Thoracic aorta (tissue), 2 donors: Measurements from ENCODE around the gene DES. TPM values are rescaled to one million over a fixed set of nuclear protein-coding genes. Genes with fewer than 3 reads are reported as not detected.

Source experiments
- ATAC-seq: fragments of 150-250 bp; one replicate; pipeline ENCODE4 v1.8.0; 2017; ENCODE audit warnings: low read depth; ENCODE audit not compliant: insufficient number of reproducible peaks, low FRiP score
- DNase-seq: peaks from one replicate; pipeline ENCODE4 v3.0.0-alpha.2; 2020; ENCODE audit warnings: low spot score
- H3K27ac ChIP-seq, 2 donors: fragments of 200-600 bp; sonication (generic); 1 replicate in 1 of 2; 2 replicates in 1 of 2; pipeline ENCODE4 v1.5.1; 2016; ENCODE audit warnings: mild to moderate bottlenecking in 2 of 2, moderate library complexity in 2 of 2
- H3K27me3 ChIP-seq: fragments of 200-600 bp; sonication (generic); replicated peaks from 2 replicates; pipeline ENCODE4 v1.6.0; 2016; ENCODE audit warnings: mild to moderate bottlenecking; ENCODE audit not compliant: insufficient read depth
- H3K36me3 ChIP-seq: fragments of 200-600 bp; sonication (generic); one replicate; pipeline ENCODE4 v1.5.1; 2016
- H3K4me1 ChIP-seq, 2 donors: fragments of 200-600 bp; sonication (generic); 1 replicate in 1 of 2; 2 replicates in 1 of 2; pipeline versions ENCODE4 v1.5.1 to v1.6.0; 2016; ENCODE audit warnings: low read depth in 2 of 2, mild to moderate bottlenecking in 1 of 2; ENCODE audit not compliant: control insufficient read depth in 1 of 2
- H3K4me3 ChIP-seq: fragments of 200-600 bp; sonication (generic); 2 replicates; pipeline ENCODE4 v1.5.1; 2016; ENCODE audit warnings: mild to moderate bottlenecking
- H3K9me3 ChIP-seq: fragments of 200-600 bp; sonication (generic); 2 replicates; pipeline ENCODE4 v1.5.1; 2016
- total RNA-seq, 2 donors: library from RNA; depleted of rRNA; stranded (reverse); fragments of >200 nt; gene quantifications; one replicate each; pipeline versions ENCODE4 v1.1.0 to v1.2.3, GENCODE V29; 2016
- TF ChIP-seq, protein P1 (sequence below): fragments of 200-600 bp; sonication (generic); IDR thresholded peaks from one replicate; pipeline ENCODE4 v1.5.1; 2019; ENCODE audit warnings: antibody characterized with exemption

DES gene
- total RNA-seq, 2 donors from 2014 or later: 146 to 302 TPM

- H3K27me3 ChIP-seq: no peaks in the 10 kb centered on the region
- peaks cover 15 to 78% of the 10 kb centered on the region in 2 donors for H3K4me1 ChIP-seq
- DNase-seq (no peak), ATAC-seq (no peak)
- H3K36me3 ChIP-seq: peaks cover 92% of the 10 kb centered on the region
- no peak overlapping the region for H3K4me3 ChIP-seq
- no peaks in the 10 kb centered on the region for H3K9me3 ChIP-seq
- peak overlapping the region; percentile 46 to 63 for H3K27ac ChIP-seq
- TF ChIP-seq, protein P1, sequence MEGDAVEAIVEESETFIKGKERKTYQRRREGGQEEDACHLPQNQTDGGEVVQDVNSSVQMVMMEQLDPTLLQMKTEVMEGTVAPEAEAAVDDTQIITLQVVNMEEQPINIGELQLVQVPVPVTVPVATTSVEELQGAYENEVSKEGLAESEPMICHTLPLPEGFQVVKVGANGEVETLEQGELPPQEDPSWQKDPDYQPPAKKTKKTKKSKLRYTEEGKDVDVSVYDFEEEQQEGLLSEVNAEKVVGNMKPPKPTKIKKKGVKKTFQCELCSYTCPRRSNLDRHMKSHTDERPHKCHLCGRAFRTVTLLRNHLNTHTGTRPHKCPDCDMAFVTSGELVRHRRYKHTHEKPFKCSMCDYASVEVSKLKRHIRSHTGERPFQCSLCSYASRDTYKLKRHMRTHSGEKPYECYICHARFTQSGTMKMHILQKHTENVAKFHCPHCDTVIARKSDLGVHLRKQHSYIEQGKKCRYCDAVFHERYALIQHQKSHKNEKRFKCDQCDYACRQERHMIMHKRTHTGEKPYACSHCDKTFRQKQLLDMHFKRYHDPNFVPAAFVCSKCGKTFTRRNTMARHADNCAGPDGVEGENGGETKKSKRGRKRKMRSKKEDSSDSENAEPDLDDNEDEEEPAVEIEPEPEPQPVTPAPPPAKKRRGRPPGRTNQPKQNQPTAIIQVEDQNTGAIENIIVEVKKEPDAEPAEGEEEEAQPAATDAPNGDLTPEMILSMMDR: no peak
These were observed 48.9 kb downstream of the DES start for GRCh38 chr2:219466816-219467735.

DNA sequence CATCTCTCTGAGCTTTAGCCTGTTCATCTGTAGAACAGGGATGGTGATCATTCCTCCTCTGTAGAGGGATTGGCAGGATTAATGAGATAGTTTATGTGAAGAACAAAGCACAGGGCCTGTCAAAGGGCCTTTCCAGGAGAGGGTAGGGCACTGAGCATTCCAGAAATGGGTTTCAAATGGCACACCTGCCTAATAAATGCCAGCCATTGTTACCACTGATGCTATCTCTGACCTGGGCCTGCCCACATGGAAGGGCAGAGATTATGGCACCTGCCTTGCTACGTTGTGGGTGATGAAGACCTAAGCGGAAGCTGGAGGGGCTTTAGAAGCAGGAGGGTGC lies 49.5 kb downstream of the DES start:
- TF ChIP-seq, protein P1: no peak
- Histone ChIP-seq H3K4me3 (no peak overlapping the region), H3K27ac (peak overlapping the region; percentile 46 to 63), H3K4me1 (peaks cover 15 to 72% of the 10 kb centered on the region in 2 donors), H3K9me3 (no peaks in the 10 kb centered on the region), H3K27me3 (no peaks in the 10 kb centered on the region), H3K36me3 (peaks cover 92% of the 10 kb centered on the region)
- ATAC-seq (no peak), DNase-seq (no peak)

GRCh38 chr2:219468410-219469185 lies 50.4 kb downstream of the DES start:
- DNase-seq (no peak), ATAC-seq (no peak)
- H3K27ac ChIP-seq: peak overlapping the region; percentile 46 to 63
- H3K9me3 ChIP-seq: no peaks in the 10 kb centered on the region
- H3K4me1 ChIP-seq: peaks cover 9 to 63% of the 10 kb centered on the region in 2 donors
- H3K36me3 ChIP-seq: peaks cover 95% of the 10 kb centered on the region
- TF ChIP-seq, protein P1: no peak
- no peak overlapping the region for H3K4me3 ChIP-seq
- H3K27me3 ChIP-seq: no peaks in the 10 kb centered on the region

DNA sequence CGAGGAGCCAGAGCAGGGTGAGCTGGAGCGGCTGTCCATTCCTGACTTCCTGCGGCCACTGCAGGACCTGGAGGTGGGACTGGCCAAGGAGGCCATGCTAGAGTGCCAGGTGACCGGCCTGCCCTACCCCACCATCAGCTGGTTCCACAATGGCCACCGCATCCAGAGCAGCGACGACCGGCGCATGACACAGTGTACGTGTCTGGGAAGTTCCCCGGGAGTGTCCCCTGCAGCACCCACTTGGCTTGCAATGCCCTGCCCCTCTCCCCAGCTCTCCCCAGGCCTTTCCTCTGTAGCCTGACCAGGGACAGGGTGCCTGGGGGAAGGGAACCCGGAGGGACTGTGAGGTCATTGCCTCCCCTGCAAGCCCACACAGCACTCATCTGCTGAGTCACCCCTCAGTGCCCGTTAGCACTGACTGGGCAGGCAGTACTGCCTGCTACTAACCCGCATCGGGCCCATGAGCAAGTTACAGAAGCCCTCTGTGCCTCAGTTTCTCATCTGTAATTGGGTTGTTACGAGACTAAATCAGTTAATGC lies 51.1 kb downstream of the DES start:
- TF ChIP-seq, protein P1: no peak
- DNase-seq: no peak
- no peak overlapping the region for H3K4me3 ChIP-seq
- peak overlapping the region; percentile 46 to 63 for H3K27ac ChIP-seq
- peaks cover 95% of the 10 kb centered on the region for H3K36me3 ChIP-seq
- no peak for ATAC-seq
- peaks cover 9 to 56% of the 10 kb centered on the region in 2 donors for H3K4me1 ChIP-seq
- H3K27me3 ChIP-seq: no peaks in the 10 kb centered on the region
- no peaks in the 10 kb centered on the region for H3K9me3 ChIP-seq

DNA sequence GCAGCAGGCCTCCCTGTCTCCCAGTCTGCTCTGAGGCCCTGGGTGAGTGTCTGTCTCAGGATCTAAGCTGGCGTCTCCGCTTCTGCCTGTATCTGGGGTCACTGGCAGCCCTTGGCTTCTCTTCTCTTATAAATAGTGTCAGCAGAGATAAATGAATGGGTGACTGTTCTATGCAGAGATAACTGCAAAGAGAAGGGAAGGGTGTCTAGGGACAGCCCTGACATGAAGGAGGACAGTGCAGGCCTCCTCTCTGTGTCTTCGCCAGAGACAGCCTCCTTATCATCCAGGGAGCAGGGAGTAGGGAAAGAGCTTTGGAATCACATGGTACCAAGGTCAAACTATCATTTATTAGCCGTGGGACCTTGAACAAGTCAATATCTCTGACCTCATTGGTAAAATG lies 52.3 kb downstream of the DES start:
- TF ChIP-seq, protein P1: no peak
- Histone ChIP-seq H3K9me3 (no peaks in the 10 kb centered on the region), H3K4me3 (no peak overlapping the region), H3K27me3 (no peaks in the 10 kb centered on the region), H3K4me1 (peaks cover 4 to 46% of the 10 kb centered on the region in 2 donors), H3K27ac (peak overlapping the region; percentile 46 to 63), H3K36me3 (peaks cover 92% of the 10 kb centered on the region)
- no peak for ATAC-seq
- DNase-seq: no peak
